Head of caudate nucleus (tissue), 42 donors: ENCODE data around the gene RSPH10B2.
"Not testable (repeated sequence)": the region's sequence is repeated elsewhere in the genome, so short reads cannot be mapped to it uniquely, and the experiment has no call there.

Source experiments
- DNase-seq, 42 donors: peaks; one replicate each; pipeline versions ENCODE4 v3.0.0 to v3.0.0-alpha.2; 2020 to 2021; ENCODE audit warnings: mixed read lengths in 7 of 42
- intact Hi-C: fragments of 100-400 bp; cut with DNase I; formaldehyde crosslinking; loops from one replicate; pipeline ENCODE4 v1.15.0; 2022

Gene RSPH10B2

DNA sequence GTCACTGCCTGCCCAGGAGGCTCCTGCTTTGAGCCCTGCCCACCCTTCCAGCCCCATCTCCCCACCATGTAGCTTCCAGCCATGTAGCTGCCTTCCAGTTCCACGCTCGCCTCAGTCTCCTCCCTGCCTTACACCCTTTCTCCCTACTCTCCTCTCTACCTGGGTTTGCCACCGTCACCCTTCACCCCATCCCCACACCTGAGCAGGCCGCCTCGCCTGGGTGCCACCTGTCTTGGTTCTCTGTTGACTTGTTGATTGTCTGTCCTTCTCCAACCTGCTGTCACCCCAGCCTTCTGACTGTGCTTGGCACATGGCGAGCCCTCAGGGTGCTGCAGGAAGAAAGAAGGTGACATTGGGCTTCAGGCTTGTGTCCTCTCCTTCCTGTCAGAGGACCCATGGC, 3.7 kb upstream of the RSPH10B2 start:
- intact Hi-C loops = not testable (repeated sequence)

GRCh38 chr7:6761186-6761585, 7.3 kb downstream of the RSPH10B2 start:
- intact Hi-C loops, DNase-seq: not testable (repeated sequence)

More for the DNA sequence above, 3.7 kb upstream of the RSPH10B2 start:
- DNase-seq = peak in 1 of 42 donors; percentile 10

DNA sequence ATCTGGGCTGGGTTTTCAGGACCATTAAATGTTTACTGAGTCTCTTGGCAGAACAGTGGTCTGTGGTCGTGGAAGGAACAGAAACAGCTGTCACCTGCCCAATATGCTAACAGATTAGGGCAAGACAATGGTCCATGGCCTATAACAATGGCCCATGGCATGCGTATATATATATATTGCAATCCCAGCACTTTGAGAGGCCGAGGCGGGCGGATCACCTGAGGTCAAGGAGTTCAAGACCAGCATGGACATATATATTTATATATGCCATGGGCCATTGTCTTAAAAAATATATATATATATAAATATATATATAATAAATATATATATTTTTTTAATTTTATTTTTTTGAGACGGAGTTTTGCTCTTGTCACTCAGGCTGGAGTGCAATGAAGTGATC, 27.7 kb downstream of the RSPH10B2 start:
- DNase-seq, intact Hi-C loops: not testable (repeated sequence)

DNA sequence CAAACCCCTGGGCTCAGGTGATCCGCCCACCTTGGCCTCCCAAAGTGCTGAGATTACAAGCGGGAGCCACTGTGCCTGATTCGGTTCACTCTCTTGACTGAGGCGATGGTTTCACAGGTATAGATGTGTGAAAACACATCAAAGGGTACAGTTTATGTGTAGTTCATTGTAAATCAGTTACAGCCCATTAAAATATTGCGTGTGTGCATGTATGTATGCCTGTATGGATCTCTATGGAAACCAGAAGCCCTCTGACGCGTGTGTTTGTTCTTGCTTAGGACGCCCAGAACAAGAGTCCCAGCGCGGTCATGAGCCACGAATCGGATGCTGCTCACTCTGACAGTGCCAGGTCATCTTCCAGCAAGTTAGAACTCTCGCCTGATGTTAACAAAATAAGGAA, 35.5 kb downstream of the RSPH10B2 start:
- DNase-seq, intact Hi-C loops: not testable (repeated sequence)

DNA sequence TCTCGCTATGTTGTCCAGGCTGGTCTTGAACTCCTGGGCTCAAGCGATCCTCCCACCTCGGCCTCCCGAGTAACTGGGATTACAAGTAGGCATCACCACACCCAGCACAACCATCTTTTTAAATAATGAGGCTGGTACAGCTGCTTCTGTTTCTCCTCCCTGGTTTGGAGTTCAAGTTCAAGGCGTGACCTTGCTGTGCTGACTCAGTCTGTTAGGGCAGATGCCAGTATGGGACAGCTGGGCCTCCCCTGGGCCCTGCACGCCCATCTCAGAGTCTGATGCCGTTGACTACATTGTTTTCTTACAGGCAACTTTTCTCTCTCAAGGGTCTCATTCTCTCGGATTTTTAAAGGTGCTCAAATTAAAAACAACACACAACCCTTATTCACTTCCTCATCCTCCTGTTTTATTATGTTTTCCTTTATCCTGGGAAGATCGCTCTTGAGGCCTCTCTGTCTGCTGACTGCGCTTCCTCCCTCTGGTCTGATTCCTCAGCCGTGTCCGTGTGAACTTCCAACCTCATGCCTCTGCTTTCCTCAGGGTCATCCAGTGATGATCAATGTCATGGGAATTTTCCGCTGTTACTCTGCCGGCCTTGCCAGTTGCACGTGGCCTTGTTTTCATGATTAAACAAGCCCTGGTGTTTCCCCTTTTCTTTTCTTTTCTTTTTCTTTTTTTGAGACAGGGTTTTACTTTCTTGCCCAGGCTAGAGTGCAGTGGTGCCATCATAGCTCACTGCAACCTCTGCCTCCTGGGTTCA, 38.4 kb downstream of the RSPH10B2 start:
- intact Hi-C loops = not testable (repeated sequence)
- peak in 1 of 42 donors; percentile 28 for DNase-seq

DNA sequence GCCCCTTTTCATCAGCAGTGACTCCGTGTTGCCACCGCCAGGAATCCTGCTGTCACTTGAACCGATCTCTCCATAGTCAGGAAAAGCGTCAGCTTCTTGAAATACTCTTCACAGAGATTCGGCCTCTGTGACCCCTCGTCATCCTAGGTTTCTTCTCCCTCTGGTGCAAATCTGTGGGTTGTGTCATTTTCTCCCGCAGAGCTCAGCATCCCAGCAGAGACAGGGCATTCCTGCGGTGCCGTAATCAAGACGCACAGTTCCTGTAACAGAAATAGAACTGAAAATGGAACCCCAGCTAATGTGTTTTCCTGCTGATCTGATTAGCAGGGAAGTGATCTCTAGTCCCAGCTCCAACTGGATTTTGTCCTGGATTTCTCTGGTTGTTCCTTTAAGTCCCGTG, 40.4 kb downstream of the RSPH10B2 start:
- intact Hi-C loops, DNase-seq: not testable (repeated sequence)

- intact Hi-C loops, DNase-seq: not testable (repeated sequence)
These were observed 43.3 kb downstream of the RSPH10B2 start for GRCh38 chr7:6797218-6797617.

GRCh38 chr7:6798047-6798446, 44.1 kb downstream of the RSPH10B2 start:
- intact Hi-C loops, DNase-seq: not testable (repeated sequence)

- DNase-seq, intact Hi-C loops: not testable (repeated sequence)
These were observed 46.0 kb downstream of the RSPH10B2 start for GRCh38 chr7:6799887-6800286.

DNA sequence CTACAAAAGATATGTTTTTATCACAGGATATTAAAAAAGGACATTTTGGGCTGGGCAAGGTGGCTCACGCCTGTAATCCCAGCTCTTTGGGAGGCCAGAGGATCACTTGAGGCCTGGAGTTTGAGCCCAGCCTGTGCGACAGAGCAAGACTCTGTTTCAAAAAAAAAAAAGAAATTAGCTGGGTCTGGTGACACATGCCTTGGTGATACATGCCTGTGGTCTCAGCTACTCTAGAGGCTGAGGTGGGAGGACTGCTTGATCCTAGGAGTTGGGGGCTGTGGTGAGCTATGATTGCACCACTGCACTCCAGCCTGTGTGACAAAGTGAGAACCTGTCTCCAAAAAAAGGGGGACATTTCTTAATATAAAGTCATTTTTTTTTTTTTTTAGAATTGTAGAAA, 46.4 kb downstream of the RSPH10B2 start:
- DNase-seq, intact Hi-C loops: not testable (repeated sequence)

- DNase-seq, intact Hi-C loops: not testable (repeated sequence)
These were observed 53.6 kb downstream of the RSPH10B2 start for GRCh38 chr7:6807393-6807918.

- intact Hi-C loops, DNase-seq: not testable (repeated sequence)
These were observed 54.1 kb downstream of the RSPH10B2 start for GRCh38 chr7:6807959-6808358.

DNA sequence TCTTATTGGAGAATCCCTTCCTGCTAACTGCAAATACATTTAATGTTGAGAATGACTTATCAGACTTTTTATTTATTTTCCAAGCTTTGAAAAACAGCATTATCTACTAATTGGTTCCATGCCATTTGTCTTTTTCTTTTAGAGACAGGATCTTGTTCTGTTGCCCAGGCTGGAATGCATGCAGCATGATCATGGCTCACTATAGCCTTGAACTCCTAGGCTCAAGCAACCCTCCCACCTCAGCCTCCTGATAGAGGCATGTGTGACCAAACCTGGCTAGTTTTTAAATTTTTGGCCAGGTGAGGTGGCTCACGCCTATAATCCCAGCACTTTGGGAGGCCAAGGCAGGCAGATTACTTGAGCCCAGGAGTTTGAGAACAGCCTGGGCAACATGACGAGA, 59.1 kb downstream of the RSPH10B2 start:
- intact Hi-C loops = not testable (repeated sequence)

DNA sequence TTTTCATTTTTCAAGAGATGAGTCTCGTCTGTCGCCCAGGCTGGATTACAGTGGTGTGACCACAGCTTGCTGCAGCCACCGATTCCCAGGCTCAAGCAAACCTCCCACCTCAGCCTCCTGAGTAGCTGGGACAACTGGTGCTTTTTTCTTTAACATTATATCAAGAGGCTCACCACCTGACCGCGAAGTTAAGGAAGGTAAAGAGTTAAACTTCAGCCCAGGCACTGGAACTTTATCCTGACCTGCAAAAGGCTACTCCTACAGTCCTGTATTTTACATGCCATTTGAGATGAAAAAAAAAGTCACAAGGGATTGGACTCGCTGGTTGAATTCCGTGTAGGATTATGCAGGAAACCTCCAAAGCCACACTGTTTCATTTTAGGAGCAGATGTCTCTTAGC, 61.6 kb downstream of the RSPH10B2 start:
- intact Hi-C loops, DNase-seq: not testable (repeated sequence)

More for the DNA sequence above, 59.1 kb downstream of the RSPH10B2 start:
- DNase-seq = not testable (repeated sequence)

GRCh38 chr7:6821622-6822021, 67.7 kb downstream of the RSPH10B2 start:
- intact Hi-C loops, DNase-seq: not testable (repeated sequence)

DNA sequence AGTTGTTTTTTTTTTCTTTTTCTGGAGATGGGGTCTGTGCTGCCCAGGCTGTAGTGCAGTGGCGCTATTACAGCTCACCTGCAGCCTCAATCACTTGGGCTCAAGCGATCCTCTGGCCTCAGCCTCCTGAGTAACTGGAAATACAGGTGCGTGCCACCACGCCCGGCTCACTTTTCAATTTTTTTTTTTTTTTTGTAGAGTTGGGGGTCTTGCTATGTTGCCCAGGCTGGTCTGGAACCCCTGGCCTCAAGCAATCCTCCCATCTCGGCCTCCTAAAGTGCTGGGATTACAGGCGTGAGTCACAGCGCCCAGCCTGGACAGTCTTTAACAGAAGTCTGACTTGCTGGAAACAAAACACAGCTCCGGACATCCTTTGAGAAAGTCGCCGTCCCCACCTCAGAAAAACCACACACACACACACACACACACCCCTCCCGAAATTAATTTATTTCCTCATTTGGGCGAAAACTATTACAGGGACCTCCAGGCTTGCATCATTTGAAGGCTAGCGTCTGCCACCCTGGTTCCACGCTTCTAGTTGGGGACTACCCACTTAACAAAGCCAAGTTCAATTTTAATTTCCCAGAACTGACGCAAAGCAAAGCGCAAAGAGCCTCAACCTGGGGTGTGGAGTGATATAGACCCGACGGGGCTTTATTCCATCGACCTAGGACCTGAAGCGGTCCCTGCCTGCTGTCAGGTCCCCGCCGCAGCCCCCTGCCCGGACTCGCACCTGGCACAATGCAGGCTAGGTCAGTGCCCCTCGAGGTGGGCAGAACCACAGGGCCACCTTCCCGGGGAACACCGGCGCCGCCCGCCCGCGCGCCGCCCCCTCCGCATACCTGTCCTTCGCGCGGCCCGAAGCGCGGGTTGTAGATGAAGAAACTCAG, 71.6 kb downstream of the RSPH10B2 start:
- DNase-seq, intact Hi-C loops: not testable (repeated sequence)

- DNase-seq = peak; percentile 77 to 98 (median 92)
- intact Hi-C loops = not testable (repeated sequence)
These were observed 72.2 kb downstream of the RSPH10B2 start, which contains the start of gene CCZ1B for GRCh38 chr7:6826151-6826550. Gene CCZ1B (minus strand): TSS chr7:6826275. CDS start chr7:6826197, 78 bp downstream.

DNA sequence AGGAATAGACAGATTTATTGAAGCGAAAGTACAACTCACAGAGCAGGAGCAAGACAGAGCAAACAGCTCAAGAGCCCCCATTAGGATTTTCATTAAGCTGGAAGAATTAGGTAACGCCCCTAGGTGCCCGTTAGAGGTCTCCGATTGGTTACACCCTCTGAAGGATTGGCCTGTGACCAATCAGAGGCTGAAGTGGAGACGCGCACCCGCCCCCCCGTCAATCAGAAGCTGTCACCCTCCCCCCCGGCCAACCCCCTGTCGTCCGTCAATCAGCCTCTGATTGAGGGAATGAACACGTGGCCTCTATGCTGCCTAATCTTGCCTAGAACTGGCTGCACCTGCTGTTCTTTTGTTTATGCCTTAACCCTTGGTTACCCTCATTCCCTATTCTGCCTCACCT, 73.3 kb downstream of the RSPH10B2 start:
- DNase-seq = peak in 37 of 42 donors; percentile 5 to 74 (median 44)
- intact Hi-C loops = not testable (repeated sequence)

GRCh38 chr7:6829616-6830015, 75.7 kb downstream of the RSPH10B2 start:
- DNase-seq, intact Hi-C loops: not testable (repeated sequence)
